OCI-M2 (cell line): Measurements from ENCODE around the gene EFR3B.

Experiments
- DNase-seq: peaks from one replicate; lab custom pipeline; 2025; ENCODE audit not compliant: unreplicated experiment; lab: John Stamatoyannopoulos, UW

Gene EFR3B

GRCh38 chr2:25178976-25179375 lies 137.1 kb downstream of the EFR3B start:
- no peak for DNase-seq

DNA sequence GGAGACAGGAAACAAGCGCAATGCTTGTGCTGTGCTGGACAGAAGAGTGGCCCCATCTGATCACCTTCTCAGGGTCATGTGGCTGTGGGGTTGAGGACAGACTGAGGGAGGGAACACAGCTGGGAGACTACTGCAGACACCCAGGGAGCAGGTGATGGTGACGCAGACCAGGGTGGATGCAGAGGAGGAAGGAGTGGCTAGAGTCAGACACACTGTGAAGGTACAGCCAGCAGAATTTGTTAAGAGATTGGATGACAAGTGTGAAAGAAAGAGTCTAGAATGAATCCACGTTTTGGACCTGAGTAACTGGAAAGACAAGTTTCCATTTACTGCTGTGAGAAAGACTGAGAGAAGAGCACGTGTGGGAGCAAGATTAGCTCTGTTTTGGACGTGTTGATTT lies 142.4 kb downstream of the EFR3B start:
- no peak for DNase-seq

DNA sequence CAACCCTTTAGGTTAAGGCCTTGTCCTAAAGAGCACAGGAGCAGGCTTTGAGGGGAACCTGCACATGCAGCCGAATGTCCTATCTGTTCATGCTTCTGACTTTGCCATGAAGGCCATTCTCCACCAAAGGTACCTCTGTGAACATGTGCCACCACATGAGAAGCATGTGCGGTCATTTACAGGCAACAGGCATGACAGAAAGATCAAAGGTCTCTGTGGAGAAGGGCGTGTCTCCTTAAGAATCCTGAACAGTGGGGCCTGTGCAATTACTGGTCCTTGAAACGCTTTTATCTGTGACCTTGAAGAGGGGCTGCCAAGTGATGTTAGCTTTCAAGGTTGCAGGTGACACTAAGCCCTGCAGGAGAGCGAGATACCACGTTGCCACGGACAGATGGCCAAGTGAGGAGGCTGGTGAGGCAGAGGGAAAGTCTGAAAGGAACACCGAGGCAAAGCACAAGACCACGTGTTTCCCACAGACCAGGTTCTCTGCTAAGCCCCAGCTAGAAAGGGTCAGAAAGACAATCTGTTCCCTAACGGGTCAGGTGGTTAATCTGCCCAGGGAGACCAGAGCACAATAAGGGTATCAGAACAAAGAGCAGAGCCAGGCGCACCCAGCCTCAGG lies 146.0 kb downstream of the EFR3B start:
- DNase-seq = no peak

DNA sequence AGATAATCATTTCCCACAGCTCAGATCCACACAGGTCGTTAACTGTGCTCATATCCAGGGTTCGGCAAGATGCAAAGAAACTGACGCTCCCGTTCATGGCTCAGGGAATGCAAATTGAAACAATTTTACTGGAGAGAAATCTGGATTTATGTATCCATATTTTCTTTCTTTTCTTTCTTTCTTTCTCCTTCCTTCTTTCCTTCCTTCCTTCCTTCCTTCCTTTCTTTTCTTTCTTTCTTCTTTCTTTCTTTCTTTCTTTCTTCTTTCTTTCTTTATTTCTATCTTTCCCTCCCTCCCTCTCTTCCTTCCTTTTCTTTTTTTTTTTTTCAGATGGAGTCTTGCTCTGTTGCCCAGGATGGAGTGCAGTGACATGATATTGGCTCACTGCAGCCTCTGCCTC lies 146.5 kb downstream of the EFR3B start:
- no peak for DNase-seq

- no peak for DNase-seq
Observed at GRCh38 chr2:25190536-25190935, 148.7 kb downstream of the EFR3B start.

- no peak for DNase-seq
Observed at GRCh38 chr2:25194576-25195122, 152.8 kb downstream of the EFR3B start.

GRCh38 chr2:25197336-25198208 lies 155.7 kb downstream of the EFR3B start:
- DNase-seq = no peak

DNA sequence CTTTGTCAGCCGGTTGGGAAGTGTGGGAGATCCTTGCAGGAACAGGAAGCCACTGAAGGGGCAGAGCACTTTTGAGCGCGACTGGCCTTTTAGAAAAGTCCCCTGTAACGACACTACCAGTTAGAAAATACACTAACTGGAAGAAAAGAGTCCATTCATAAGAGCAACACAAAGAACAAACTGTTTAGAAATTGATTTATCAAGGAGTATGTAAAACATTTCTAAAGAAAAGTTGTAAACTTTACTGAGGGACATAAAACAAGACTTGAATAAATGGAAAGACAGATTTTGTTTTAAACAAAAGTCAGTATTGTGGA lies 156.3 kb downstream of the EFR3B start:
- no peak for DNase-seq

DNA sequence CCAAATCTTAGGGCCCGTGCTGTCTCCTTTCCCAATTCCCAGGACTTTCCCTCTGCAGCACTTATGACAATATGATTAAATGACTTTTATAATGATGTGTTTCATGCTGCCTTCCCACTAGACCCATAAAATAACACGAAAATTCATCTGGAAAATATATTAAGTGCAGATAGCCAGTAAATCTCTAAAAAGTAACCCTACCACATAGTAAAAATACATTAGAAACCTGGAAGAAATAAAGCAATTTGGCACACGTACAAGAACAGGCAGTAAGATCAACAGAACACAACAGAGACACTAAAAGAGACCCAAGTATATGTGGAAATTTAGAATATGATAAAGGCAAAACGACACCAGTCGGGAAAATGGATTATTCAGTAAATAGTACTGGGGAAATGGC lies 156.7 kb downstream of the EFR3B start:
- DNase-seq = no peak

GRCh38 chr2:25201265-25201664 lies 159.4 kb downstream of the EFR3B start:
- no peak for DNase-seq

GRCh38 chr2:25201794-25202193 lies 159.9 kb downstream of the EFR3B start:
- DNase-seq = no peak

- no peak for DNase-seq
Observed at GRCh38 chr2:25202275-25202674, 160.4 kb downstream of the EFR3B start.

DNA sequence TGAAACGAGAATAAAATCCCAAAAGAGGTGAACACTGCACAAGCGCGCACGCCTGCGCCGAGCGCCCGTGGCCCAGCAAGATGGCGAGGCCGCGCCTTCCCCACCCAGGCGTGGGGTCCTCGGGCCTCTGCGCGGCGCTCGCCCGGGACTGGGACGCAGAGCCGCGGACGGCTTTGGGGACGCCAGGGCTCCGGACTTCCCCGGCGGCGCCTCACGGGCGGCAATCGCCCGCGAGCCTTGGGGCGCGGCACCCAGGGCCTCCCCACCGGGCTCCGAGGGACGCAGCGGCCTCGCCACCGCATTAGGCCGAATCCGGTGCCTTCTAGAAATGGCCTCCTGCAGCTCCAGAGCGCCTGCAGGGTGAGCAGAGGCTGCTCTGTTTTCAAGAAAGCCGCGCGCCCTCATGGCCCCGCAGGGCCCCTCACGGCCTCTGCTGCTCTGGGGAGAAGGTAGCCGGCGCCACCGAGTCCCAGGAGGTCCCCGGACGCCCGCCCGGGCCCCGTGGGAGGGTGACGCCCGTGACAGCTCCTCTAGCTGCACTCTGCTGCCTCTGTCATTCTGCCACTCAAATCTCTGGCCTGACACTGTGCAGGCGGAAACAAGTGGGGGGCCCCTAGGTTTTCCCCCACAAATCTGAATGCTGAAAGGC lies 162.4 kb downstream of the EFR3B start:
- DNase-seq = no peak

- no peak for DNase-seq
Observed at GRCh38 chr2:25207078-25207545, 165.2 kb downstream of the EFR3B start.
